Colonic mucosa (tissue), 4 donors: ENCODE results near the gene RBP2. TPM values are rescaled to one million over a fixed set of nuclear protein-coding genes. Genes with fewer than 3 reads are reported as not detected.

ENCODE experiments used
- DNase-seq: peaks from one replicate; pipeline ENCODE4 v3.0.0-alpha.2; 2020
- H3K27ac ChIP-seq: fragments of 200-600 bp; one replicate; pipeline ENCODE4 v1.8.0; 2021
- H3K27me3 ChIP-seq: fragments of 200-600 bp; one replicate; pipeline ENCODE4 v1.8.0; 2021
- H3K36me3 ChIP-seq: fragments of 200-600 bp; one replicate; pipeline ENCODE4 v1.8.0; 2021
- H3K4me1 ChIP-seq: fragments of 200-600 bp; one replicate; pipeline ENCODE4 v1.8.0; 2021; ENCODE audit warnings: mild to moderate bottlenecking
- H3K4me3 ChIP-seq: fragments of 200-600 bp; one replicate; pipeline ENCODE4 v1.8.0; 2021
- H3K9ac ChIP-seq, 2 donors: one replicate each; pipeline ENCODE4 v1.7.0; 2013; ENCODE audit warnings: control low read depth in 2 of 2, low read depth in 2 of 2, low read length in 2 of 2
- H3K9me3 ChIP-seq: fragments of 200-600 bp; one replicate; pipeline ENCODE4 v1.8.0; 2021
- intact Hi-C: fragments of 100-400 bp; cut with DNase I; formaldehyde crosslinking; loops from one replicate; pipeline ENCODE4 v1.14.1; 2022
- total RNA-seq, 2 donors: library from RNA; stranded (reverse); fragmentation: NEBNext Ultra II Directional in 1 of 2; extraction: Animal tissue kit (Norgen Biotek cat#: 25700) in 1 of 2; gene quantifications; one replicate each; pipeline ENCODE4 v1.2.1, GENCODE V29; 2021
- TF ChIP-seq, protein P1 (sequence below): fragments of 200-600 bp; IDR thresholded peaks from one replicate; pipeline ENCODE4 v1.8.0; 2022; ENCODE audit warnings: antibody characterized with exemption, mild to moderate bottlenecking
- donor health status: healthy.
- donor health status: DM: no; HTN: no; CAD: no.
- donor health status: DM: no; HTN: no; CAD: no.

RBP2 gene
- total RNA-seq, 2 donors from 2014 or later = 1.4 to 3.1 TPM

DNA sequence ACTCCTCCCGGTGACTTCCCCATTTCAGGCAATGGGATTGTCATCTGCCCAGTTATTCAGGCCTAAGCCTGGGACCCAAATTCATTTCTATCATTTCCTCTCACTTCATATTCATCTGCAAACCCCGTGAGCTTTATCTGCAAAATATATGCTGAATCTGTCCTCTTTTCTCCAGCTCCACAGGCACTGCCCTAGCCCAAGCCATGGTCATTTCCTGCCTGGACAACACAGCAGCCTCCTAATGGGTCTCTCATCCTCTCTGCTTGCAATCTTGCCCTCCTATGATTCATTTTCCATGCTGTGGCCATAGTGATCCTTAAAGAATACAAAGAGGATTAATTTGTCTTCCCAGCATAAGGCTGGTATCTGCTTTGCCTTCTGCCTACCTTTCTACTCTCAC lies 6.1 kb downstream of the RBP2 start:
- no peak overlapping the region for H3K27ac ChIP-seq

DNA sequence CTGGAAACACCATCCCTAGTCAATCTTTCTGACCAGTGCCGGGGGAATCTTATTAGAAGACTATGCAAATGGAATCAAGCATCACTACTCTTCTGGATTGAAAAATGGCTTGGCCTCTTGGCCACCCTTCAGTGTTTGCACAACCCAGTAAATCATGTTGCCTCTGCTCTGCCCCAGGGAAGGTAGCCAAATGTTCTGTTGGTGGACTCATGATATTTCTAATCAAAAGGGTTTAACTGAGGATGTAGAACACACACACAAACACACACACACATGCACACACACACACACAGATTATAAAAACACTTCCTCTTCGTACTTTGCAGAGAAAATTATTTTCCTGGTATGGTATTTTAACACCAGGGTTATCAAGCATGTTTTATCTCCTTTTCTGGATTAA lies 7.9 kb downstream of the RBP2 start:
- no peaks in the 10 kb centered on the region for H3K36me3 ChIP-seq
- H3K27me3 ChIP-seq = no peaks in the 10 kb centered on the region
- no peak overlapping the region for H3K4me3 ChIP-seq
- no peaks in the 10 kb centered on the region for H3K9me3 ChIP-seq
- intact Hi-C loops = no loop called here
- no peaks in the 10 kb centered on the region for H3K4me1 ChIP-seq
- no peak overlapping the region for H3K27ac ChIP-seq
- TF ChIP-seq, protein P1, sequence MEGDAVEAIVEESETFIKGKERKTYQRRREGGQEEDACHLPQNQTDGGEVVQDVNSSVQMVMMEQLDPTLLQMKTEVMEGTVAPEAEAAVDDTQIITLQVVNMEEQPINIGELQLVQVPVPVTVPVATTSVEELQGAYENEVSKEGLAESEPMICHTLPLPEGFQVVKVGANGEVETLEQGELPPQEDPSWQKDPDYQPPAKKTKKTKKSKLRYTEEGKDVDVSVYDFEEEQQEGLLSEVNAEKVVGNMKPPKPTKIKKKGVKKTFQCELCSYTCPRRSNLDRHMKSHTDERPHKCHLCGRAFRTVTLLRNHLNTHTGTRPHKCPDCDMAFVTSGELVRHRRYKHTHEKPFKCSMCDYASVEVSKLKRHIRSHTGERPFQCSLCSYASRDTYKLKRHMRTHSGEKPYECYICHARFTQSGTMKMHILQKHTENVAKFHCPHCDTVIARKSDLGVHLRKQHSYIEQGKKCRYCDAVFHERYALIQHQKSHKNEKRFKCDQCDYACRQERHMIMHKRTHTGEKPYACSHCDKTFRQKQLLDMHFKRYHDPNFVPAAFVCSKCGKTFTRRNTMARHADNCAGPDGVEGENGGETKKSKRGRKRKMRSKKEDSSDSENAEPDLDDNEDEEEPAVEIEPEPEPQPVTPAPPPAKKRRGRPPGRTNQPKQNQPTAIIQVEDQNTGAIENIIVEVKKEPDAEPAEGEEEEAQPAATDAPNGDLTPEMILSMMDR = no peak
- H3K9ac ChIP-seq = no peak overlapping the region
- DNase-seq = no peak

More for the DNA sequence above, 6.1 kb downstream of the RBP2 start:
- Histone ChIP-seq H3K27me3 (no peaks in the 10 kb centered on the region), H3K4me3 (no peak overlapping the region), H3K36me3 (no peaks in the 10 kb centered on the region), H3K9me3 (no peaks in the 10 kb centered on the region), H3K4me1 (no peaks in the 10 kb centered on the region), H3K9ac (no peak overlapping the region)
- TF ChIP-seq, protein P1 = no peak
- intact Hi-C loops = no loop called here
- DNase-seq = no peak

DNA sequence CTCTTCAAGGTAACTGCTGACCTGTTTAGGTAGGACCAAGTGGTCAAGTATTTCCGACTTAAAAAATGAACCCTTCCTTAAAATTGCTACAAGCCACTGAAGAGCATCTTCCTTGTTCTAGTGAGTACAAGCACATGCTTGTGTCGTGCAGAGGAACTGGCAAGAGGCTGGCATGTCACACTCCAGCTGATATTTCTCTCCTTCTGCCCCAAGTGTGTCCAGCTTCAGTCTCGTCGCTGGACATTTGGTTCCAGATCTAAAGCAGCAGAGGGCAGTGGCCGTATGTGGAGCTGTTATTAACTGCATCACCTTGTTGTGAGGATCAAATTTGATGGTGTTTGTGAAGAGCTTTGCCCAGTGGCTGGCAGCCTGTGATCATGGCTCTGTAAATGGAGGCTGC lies 10.0 kb downstream of the RBP2 start:
- no peaks in the 10 kb centered on the region for H3K9me3 ChIP-seq
- no peak overlapping the region for H3K4me3 ChIP-seq
- H3K36me3 ChIP-seq = no peaks in the 10 kb centered on the region

DNA sequence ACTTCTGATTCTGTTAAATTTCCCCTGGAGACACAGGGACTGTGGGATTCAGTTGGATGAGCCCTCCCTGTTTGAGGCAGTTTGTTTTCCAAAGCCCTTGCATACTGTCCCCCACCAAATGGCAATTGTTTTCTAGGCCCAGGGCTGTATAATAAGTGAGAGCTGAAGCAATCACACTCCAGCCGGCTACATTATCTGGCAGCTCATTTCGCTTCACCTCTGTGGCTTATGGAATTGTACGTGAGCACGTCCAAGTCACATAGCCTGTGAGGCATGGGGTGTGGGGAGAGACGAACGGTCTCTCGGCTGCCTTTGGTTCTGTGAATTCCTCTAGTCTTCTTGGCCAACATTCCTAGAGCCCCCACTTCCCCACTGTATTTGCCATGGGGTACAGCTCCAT lies 10.7 kb downstream of the RBP2 start:
- intact Hi-C loops = no loop called here
- Histone ChIP-seq H3K4me1 (no peaks in the 10 kb centered on the region), H3K4me3 (no peak overlapping the region), H3K27ac (no peak overlapping the region), H3K36me3 (no peaks in the 10 kb centered on the region), H3K27me3 (no peaks in the 10 kb centered on the region), H3K9me3 (no peaks in the 10 kb centered on the region), H3K9ac (no peak overlapping the region)
- TF ChIP-seq, protein P1 = no peak
- no peak for DNase-seq

More for the DNA sequence above, 10.0 kb downstream of the RBP2 start:
- TF ChIP-seq, protein P1 = no peak
- Histone ChIP-seq H3K4me1 (no peaks in the 10 kb centered on the region), H3K27ac (no peak overlapping the region), H3K9ac (no peak overlapping the region), H3K27me3 (no peaks in the 10 kb centered on the region)
- intact Hi-C loops = no loop called here
- DNase-seq = no peak

DNA sequence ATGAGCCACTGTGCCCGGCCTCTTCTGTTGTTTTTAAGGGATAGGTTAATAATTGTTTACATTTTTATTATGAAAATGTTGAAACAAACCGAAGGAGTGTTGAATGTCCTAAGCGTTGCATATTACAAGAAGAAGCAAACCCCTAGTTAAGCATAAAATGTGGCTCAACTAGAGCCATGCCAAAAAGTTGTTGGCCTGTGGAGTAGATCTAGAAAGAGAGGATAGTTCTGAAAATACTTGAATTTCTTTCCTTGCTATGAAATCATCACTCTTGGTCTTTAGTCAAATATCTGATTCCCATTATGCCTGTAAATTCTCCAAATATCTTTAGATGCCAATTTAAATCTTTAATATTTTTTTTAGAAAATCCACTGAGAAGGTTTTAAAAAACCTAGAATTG lies 12.8 kb downstream of the RBP2 start:
- no peak overlapping the region for H3K4me3 ChIP-seq
- intact Hi-C loops = no loop called here
- no peak for DNase-seq
- H3K4me1 ChIP-seq = no peaks in the 10 kb centered on the region
- H3K9ac ChIP-seq = no peak overlapping the region
- H3K9me3 ChIP-seq = no peaks in the 10 kb centered on the region
- H3K36me3 ChIP-seq = no peaks in the 10 kb centered on the region
- no peaks in the 10 kb centered on the region for H3K27me3 ChIP-seq
- H3K27ac ChIP-seq = no peak overlapping the region
- TF ChIP-seq, protein P1 = no peak

DNA sequence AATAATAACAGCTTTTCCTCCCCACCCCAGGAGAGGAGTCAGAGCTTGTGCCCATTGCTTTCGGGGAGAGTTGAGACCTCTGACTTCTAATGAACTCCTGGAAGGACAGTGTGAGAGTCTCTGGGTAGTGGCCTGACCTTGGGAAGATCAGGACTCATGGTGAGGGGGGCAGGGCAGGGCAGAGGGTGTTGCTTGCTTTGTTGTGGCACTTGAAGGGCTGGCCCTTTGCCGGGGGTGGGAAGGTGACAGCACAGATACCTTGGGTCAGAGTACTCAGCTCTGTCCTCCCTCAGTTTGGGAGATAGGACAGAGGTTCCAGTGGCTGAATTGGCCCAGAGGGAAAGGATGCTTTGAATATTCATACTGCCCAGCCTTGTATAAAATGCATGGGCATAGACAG lies 15.8 kb downstream of the RBP2 start:
- H3K4me1 ChIP-seq = no peaks in the 10 kb centered on the region
- H3K27ac ChIP-seq = no peak overlapping the region
- H3K9ac ChIP-seq = no peak overlapping the region
- intact Hi-C loops = no loop called here
- TF ChIP-seq, protein P1 = no peak
- H3K27me3 ChIP-seq = no peaks in the 10 kb centered on the region
- no peaks in the 10 kb centered on the region for H3K36me3 ChIP-seq
- no peaks in the 10 kb centered on the region for H3K9me3 ChIP-seq
- H3K4me3 ChIP-seq = no peak overlapping the region
- DNase-seq = no peak
